OCI-LY1 (cell line): Measurements from ENCODE around the gene GATA6.

Experiments
- CTCF ChIP-seq: fragments of 200-600 bp; sonication (generic), shearing (Covaris generic); IDR thresholded peaks from 2 replicates; pipeline ENCODE4 v1.5.1; 2017; ENCODE audit warnings: mild to moderate bottlenecking, antibody characterized with exemption, low read length, moderate library complexity, mixed read lengths
- EZH2 ChIP-seq: fragments of 200-600 bp; sonication (generic), shearing (Covaris generic); IDR thresholded peaks from 2 replicates; pipeline ENCODE4 v1.8.0; 2017; ENCODE audit warnings: borderline replicate concordance, mixed run types, mild to moderate bottlenecking, antibody characterized with exemption, low read length, moderate library complexity, mixed read lengths

- TF ChIP-seq CTCF: no peak
- no peak for TF ChIP-seq EZH2
Observed at GRCh38 chr18:22211657-22212056, 42.3 kb downstream of the GATA6 start.
